Fibroblast of the aortic adventitia (primary cell): ENCODE results near the gene CFAP141. TPM values are rescaled to one million over a fixed set of nuclear protein-coding genes. Genes with fewer than 3 reads are reported as not detected.
A peak's percentile ranks its signal among the peaks of the same experiment; 100 is the strongest.

ENCODE experiments used
- DNase-seq: peaks from one replicate; pipeline ENCODE4 v3.0.0-alpha.2; 2010; ENCODE audit warnings: low read depth
- H3K4me3 ChIP-seq: 2 replicates; pipeline ENCODE4 v1.5.1; 2011; ENCODE audit warnings: low read depth, mild to moderate bottlenecking, control low read depth, low read length, moderate library complexity
- total RNA-seq: library from RNA; depleted of rRNA; stranded (reverse); fragments of >200 nt; gene quantifications from 2 replicates; pipeline ENCODE4 v1.2.3, GENCODE V29; 2012; ENCODE audit warnings: low replicate concordance
- TF ChIP-seq, protein P1 (sequence below): IDR thresholded peaks from 2 replicates; pipeline ENCODE4 v1.5.1; 2011; ENCODE audit warnings: mild to moderate bottlenecking, low read length, control low read depth, inconsistent platforms; ENCODE audit not compliant: insufficient read depth

The CFAP141 gene
- total RNA-seq, 1 donor = not detected

DNA sequence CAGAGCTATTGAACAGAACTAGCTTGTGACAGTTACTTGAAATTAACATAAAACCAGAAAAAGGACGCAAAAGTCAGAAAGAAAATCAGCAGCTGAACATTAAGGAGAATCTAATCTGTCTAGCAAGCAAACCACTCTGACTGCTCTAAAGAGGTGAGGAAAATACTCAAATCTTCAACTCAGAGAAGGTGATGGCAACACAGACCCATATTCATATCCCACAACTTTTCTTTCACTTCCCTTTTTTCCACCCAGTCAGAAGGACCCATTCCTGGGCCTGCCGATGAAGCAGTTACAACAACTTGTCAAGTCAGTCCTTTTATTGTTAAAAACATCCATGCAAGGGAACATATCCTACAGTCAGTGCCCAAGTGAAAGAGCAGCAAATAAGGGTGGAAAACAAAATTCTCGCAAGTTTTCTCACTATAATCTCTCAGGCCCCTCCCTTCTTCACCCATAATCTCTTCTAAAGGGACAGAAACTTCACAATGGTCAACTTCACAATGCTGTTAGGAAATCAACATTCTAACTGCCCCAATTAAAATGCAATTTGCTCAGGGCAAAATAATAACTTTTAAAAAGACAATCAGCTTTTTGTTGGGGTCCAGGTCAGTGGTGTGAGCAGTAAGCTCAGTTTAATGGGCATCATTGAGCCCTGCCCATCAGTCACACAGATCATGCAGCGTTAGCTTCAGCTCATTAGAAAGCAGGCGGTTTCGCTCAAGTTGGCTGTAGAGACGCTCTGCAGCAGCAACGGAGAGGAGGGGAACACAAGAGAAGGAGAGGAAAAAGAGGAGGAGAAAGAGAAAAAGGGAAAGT is 47.6 kb downstream of the CFAP141 start:
- H3K4me3 ChIP-seq = no peak overlapping the region
- TF ChIP-seq, protein P1, sequence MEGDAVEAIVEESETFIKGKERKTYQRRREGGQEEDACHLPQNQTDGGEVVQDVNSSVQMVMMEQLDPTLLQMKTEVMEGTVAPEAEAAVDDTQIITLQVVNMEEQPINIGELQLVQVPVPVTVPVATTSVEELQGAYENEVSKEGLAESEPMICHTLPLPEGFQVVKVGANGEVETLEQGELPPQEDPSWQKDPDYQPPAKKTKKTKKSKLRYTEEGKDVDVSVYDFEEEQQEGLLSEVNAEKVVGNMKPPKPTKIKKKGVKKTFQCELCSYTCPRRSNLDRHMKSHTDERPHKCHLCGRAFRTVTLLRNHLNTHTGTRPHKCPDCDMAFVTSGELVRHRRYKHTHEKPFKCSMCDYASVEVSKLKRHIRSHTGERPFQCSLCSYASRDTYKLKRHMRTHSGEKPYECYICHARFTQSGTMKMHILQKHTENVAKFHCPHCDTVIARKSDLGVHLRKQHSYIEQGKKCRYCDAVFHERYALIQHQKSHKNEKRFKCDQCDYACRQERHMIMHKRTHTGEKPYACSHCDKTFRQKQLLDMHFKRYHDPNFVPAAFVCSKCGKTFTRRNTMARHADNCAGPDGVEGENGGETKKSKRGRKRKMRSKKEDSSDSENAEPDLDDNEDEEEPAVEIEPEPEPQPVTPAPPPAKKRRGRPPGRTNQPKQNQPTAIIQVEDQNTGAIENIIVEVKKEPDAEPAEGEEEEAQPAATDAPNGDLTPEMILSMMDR = no peak
- no peak for DNase-seq

DNA sequence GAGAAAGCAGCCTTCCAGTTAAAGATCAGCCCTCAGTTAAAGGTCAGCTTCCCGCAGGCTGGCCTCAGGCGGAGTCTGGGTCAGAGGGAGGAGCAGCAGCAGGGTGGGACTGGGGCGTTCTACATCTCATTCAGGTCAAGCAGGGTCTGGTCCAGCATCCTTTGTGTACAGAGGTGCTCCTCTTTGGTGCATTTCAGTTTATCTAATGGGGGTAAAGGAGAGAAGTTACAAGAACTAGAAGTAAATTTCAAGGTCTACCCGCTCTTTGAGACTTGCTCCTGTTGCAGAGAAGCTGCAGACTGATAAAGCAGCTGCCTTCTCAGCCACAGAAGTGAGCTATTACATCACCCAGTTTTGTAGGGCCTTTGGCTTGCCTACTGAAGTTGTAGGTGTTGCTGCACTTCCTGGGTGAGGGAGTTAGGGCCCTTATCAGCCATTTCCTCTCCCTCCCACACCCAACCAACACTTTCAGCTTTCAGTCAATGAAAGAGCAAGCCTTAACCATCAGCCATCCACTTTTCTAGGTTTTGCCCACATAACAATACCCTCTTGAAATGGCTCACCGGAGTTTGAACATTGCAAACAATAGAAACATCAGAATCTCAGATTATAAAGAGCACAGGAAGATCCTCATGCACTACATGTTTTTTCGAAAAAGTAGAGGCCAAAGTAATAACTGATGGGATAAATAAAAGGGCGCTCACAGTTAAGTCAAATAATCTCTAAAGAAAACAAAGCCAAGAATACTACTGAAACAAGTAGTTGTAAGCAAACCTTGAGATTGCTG is 48.4 kb downstream of the CFAP141 start:
- H3K4me3 ChIP-seq = no peak overlapping the region
- TF ChIP-seq, protein P1 = no peak
- peak; percentile 56 for DNase-seq

DNA sequence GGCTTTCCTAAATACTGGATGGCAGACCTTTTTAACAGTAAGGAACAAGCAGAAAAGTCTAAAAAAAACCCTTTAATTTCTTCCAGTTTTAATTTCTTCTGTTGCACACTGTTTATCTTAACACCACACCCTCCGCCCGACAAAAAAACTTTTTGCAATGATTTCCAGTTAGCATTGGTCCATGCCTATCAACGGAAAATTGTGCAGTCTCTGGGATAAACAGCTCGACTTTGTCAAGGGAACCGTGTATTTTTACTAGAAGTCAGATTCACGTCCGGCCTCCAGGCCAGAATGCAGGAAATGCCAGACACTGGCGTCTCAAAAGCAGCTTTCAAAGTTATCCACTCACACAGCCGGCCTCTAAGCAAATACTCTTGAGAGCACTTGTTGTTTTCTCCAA is 50.9 kb downstream of the CFAP141 start:
- TF ChIP-seq, protein P1 = no peak
- H3K4me3 ChIP-seq = no peak overlapping the region
- peak; percentile 63 for DNase-seq

DNA sequence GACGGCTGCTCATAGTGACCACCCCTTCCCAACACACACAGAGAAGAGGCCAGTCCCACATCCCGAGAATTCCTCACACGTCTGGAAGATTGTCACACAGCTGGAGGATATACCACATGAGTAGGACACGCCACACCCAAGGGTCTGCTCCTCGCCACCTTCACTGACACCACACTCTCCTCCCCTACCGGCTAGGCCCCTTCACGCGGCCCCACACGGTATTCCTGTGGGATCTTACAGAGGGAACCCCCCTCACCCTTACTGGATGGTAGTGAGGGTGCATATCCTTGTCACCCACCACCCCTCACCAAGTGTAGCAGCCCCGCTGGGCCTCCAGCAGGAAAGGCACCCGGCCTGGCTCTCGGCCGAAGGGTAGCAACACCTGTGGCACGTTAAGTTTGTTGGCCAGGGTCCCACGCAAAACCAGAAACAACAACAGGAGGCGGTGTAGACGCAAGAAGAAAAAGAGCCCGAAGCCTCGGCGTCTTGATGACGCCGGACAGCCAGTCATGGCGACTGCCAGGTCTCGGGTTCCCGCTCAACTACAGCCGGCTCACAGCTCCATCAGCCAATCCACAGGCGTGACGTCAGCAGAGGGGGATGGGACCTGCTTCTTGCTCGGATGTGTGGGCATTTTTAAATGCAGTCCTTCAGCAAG is 51.5 kb downstream of the CFAP141 start, which contains the start of gene NUP210L:
Gene NUP210L (minus strand): TSS at position 540 of the 658 bp plus-strand sequence.
- no peak within 1 kb of the TSS for H3K4me3 ChIP-seq
- peak; percentile 44 for DNase-seq
- TF ChIP-seq, protein P1 = no peak

DNA sequence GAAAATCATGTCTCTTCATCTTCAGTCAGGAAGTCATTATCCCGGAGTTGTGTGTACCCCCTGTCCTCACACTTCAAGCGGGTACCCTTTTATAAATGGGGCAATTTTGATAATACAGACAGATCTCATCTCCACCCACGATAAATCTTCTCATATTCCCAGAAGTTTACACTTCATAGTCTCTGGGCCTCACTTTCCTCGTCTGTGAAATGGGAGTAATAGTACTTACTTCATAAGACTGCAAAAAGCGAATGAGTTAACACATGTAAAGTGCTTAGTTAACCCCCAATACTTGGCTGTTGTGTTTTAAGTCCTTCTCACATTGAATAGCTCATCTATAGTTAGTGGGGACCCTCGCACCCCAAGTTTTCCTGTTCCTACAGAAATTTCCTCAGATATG is 52.1 kb downstream of the CFAP141 start:
- H3K4me3 ChIP-seq = no peak overlapping the region
- no peak for DNase-seq
- TF ChIP-seq, protein P1 = no peak

DNA sequence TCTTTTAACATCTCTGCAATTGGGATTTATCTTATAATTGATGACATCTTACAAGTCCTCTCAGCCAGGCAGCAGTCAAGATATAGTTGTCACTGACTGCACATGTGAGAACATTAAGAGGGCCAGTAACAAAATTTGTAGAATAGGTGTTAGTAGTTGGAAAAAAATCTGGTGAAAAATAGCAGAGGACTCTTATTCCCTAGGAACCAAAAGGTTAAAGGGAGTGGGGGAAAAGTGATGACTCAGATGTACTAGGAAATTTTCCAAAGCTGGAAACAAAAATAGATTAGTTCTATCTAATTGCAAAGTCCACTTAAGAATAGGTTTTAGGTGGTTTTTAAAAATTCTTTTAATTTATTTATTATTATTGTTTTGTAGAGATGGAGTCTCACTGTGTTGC is 54.8 kb downstream of the CFAP141 start:
- DNase-seq = peak; percentile 37
- TF ChIP-seq, protein P1 = no peak
- no peak overlapping the region for H3K4me3 ChIP-seq
